Measurements from ENCODE around the gene PLIN3. TPM values are rescaled to one million over a fixed set of nuclear protein-coding genes. Genes with fewer than 3 reads are reported as not detected.

Gene PLIN3
- polyA plus RNA-seq, 1 donor (not counting 4 experiments of a cell fraction or from before 2014, with no cell fraction given), result 70.7 TPM

- TF ChIP-seq EZH2 (IDR thresholded peaks at IDR 0.05; ENCODE audit: low read length) (no peak), CTCF (optimal IDR thresholded peaks at IDR 0.05 in 1 of 3, IDR thresholded peaks at IDR 0.05 in 1 of 3, conservative IDR thresholded peaks at IDR 0.05 in 1 of 3; ENCODE audit: extremely low read depth in 1 of 3, insufficient read depth in 2 of 3, low read length in 3 of 3) (peak; percentile 47 to 85 (median 74))
- Histone ChIP-seq H3K4me3 (ENCODE audit: control insufficient read depth in 2 of 3, extremely low read depth in 1 of 3, insufficient read depth in 2 of 3, low read depth in 1 of 3, low read length in 3 of 3) (peak overlapping the region in 2 of 3 experiments; percentile 60 to 61), H2AFZ (ENCODE audit: control insufficient read depth, low read length) (peak overlapping the region; percentile 73), H3K79me2 (ENCODE audit: control insufficient read depth, insufficient read depth, low read length) (peaks cover 34% of the 10 kb centered on the region), H3K36me3 (ENCODE audit: control insufficient read depth in 2 of 2, extremely low read depth in 1 of 2, insufficient read depth in 2 of 2, low read length in 2 of 2) (peaks cover 0 to 12% of the 10 kb centered on the region in 2 experiments), H3K9me3 (ENCODE audit: control insufficient read depth, low read depth, low read length) (no peaks in the 10 kb centered on the region), H3K4me1 (ENCODE audit: control insufficient read depth, extremely low read depth, insufficient read depth, low read length) (peaks cover 41% of the 10 kb centered on the region), H3K27me3 (ENCODE audit: control insufficient read depth, extremely low read depth, insufficient read depth, low read length) (no peaks in the 10 kb centered on the region), H3K9me1 (ENCODE audit: control insufficient read depth, extremely low read depth, insufficient read depth, low read length) (peaks cover 2% of the 10 kb centered on the region), H4K20me1 (ENCODE audit: control insufficient read depth, extremely low read depth, insufficient read depth, low read length) (no peaks in the 10 kb centered on the region), H3K4me2 (ENCODE audit: control insufficient read depth, extremely low read depth, insufficient read depth, low read depth, low read length) (peak overlapping the region; percentile 90), H3K27ac (ENCODE audit: control insufficient read depth, insufficient read depth, low read length) (peak overlapping the region; percentile 80), H3K9ac (ENCODE audit: control insufficient read depth, extremely low read depth, insufficient read depth, low read length) (peak overlapping the region; percentile 60)
- DNase-seq (ENCODE audit: low read depth, low spot score) (peak; percentile 99), FAIRE-seq (peak; percentile 99)
- dilution Hi-C loops (cut with MboI; ENCODE audit: extremely low pct_ligation_motif_present, low sequenced_read_pairs), result no loop called here
These were observed 44.6 kb upstream of the PLIN3 start for GRCh38 chr19:4911786-4912672.

GRCh38 chr19:4911314-4911713 lies 43.8 kb upstream of the PLIN3 start:
- Histone ChIP-seq H4K20me1 (ENCODE audit: control insufficient read depth, extremely low read depth, insufficient read depth, low read length) (no peaks in the 10 kb centered on the region), H2AFZ (ENCODE audit: control insufficient read depth, low read length) (peak overlapping the region; percentile 73), H3K4me2 (ENCODE audit: control insufficient read depth, extremely low read depth, insufficient read depth, low read depth, low read length) (peak overlapping the region; percentile 76), H3K4me3 (ENCODE audit: control insufficient read depth in 2 of 3, extremely low read depth in 1 of 3, insufficient read depth in 2 of 3, low read depth in 1 of 3, low read length in 3 of 3) (peak overlapping the region in 2 of 3 experiments; percentile 59 to 67), H3K27me3 (ENCODE audit: control insufficient read depth, extremely low read depth, insufficient read depth, low read length) (no peaks in the 10 kb centered on the region), H3K9me1 (ENCODE audit: control insufficient read depth, extremely low read depth, insufficient read depth, low read length) (peaks cover 2% of the 10 kb centered on the region), H3K79me2 (ENCODE audit: control insufficient read depth, insufficient read depth, low read length) (peaks cover 27% of the 10 kb centered on the region), H3K9me3 (ENCODE audit: control insufficient read depth, low read depth, low read length) (no peaks in the 10 kb centered on the region), H3K27ac (ENCODE audit: control insufficient read depth, insufficient read depth, low read length) (peak overlapping the region; percentile 61), H3K4me1 (ENCODE audit: control insufficient read depth, extremely low read depth, insufficient read depth, low read length) (peaks cover 41% of the 10 kb centered on the region), H3K9ac (ENCODE audit: control insufficient read depth, extremely low read depth, insufficient read depth, low read length) (peak overlapping the region; percentile 60), H3K36me3 (ENCODE audit: control insufficient read depth in 2 of 2, extremely low read depth in 1 of 2, insufficient read depth in 2 of 2, low read length in 2 of 2) (peaks cover 0 to 7% of the 10 kb centered on the region in 2 experiments)
- TF ChIP-seq EZH2 (IDR thresholded peaks at IDR 0.05; ENCODE audit: low read length), result no peak
- no peak for TF ChIP-seq CTCF (optimal IDR thresholded peaks at IDR 0.05 in 1 of 3, IDR thresholded peaks at IDR 0.05 in 1 of 3, conservative IDR thresholded peaks at IDR 0.05 in 1 of 3; ENCODE audit: extremely low read depth in 1 of 3, insufficient read depth in 2 of 3, low read length in 3 of 3)
- dilution Hi-C loops (cut with MboI; ENCODE audit: extremely low pct_ligation_motif_present, low sequenced_read_pairs), result no loop called here
- FAIRE-seq (no peak), DNase-seq (ENCODE audit: low read depth, low spot score) (no peak)

All from keratinocyte (primary cell).